ENCODE measurements around the gene ICAM5.

GRCh38 chr19:10299545-10300458 lies 10.1 kb downstream of the ICAM5 start:
- TF ChIP-seq CTCF (IDR thresholded peaks at IDR 0.05) (no peak), POLR2A (IDR thresholded peaks at IDR 0.05) (no peak), POLR2AphosphoS5 (IDR thresholded peaks at IDR 0.05) (no peak)

All from prostate gland (tissue), 2 donors.